NCI-H1092 (cell line): ENCODE results near the gene EPB41L1.

Experiments
- DNase-seq: peaks from one replicate; lab custom pipeline; 2025; lab: John Stamatoyannopoulos, UW

EPB41L1 gene

DNA sequence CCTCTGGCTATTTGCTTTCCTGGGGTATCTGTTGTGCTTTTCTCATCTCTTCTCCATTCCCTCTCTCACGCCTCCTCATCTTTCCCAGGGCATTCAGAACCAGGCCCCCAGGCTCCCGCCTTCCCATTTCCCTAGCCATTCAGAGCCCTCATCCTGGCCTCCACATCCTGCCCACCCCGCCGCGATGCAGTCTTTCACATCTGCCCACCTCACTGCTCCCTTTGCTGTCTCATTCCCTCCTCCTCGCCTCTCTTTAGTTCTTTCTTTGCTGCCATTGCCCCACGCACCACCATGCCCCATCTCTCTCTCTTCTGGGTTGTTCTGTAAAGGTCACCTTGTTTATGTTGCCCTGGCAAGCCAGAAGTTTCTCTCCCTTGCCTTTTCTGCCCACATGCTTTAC lies 71.1 kb downstream of the EPB41L1 start:
- no peak for DNase-seq

DNA sequence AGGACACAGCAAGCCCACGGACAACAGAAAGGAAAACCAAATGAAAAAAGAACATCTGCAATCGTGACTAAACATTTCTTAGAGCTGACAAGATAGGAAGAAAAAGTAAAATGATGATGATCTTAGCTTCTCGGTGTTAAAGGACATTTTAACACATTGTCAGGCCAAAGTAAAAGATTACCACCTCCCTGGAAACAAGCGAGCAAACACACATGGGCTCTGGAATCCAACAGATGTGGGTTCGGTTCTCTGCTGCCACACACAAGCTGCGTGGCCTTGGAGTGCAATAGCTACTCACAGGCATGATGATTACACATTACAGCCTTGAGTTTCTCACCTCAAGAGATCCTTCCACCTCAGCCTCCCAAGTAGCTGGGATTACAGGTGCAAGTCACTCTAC lies 74.2 kb downstream of the EPB41L1 start:
- no peak for DNase-seq

DNA sequence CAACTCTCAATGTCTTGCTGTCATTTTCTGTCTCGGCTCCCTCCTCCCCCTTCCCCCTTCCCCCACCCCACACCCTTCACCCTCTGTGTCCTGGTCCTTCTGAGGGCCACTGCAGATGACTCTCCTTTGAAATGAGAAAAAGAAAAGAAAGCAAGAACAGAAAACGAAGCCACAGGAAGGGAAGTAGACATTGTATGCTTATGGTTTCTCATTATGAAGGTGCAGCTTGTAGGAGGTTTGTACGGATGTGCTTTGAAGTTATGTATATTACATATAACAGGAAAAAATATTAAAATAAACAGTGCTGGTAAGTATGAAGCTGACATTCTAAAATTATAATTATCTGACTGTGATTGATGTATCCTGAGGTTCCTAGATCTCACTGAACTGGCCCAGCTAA lies 75.5 kb downstream of the EPB41L1 start:
- no peak for DNase-seq

DNA sequence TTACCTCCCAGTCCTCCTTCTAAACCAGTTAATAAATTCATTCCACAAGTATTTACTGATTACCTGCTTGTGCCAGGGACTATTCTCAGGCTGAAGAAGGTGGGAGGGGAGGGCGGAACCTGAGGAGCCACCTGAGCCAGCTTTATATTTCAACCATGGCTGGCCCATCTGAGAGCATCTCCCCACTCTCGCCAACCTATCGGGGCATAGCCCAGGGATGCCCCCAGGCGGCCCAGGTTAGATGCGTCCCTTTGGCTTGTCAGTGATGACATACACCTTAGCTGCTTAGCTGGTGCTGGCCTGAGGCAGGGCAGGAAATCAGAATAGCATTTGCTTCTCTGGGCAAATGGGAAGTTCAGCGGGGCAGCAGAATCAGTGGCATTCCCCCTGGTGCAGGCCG lies 76.8 kb downstream of the EPB41L1 start:
- DNase-seq = no peak

DNA sequence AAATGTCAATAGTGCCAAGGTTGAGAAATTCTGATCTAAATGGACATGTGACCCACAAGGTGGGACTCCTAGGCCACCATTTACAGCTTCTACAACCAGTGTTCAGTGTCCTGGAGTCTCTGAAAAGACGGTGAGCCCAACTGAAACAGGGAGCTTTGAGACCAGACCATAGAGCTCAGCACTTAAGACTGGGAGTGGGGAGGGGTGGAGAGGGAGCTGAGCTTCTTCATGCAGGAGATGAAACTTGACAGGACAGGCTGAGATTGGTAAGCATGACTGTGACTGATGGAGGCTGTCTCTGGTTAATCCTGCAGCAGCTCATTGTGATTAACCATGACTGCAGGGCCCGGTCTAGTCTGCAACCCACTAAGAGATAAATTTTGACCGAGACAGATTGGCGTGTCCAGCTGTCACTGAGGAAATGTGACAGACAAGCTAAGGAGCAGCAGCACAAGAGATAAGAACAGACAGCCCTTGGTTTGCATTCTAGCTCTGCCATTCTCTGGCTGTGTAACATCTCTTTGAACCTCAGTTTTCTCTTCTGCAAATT lies 80.3 kb downstream of the EPB41L1 start:
- no peak for DNase-seq

DNA sequence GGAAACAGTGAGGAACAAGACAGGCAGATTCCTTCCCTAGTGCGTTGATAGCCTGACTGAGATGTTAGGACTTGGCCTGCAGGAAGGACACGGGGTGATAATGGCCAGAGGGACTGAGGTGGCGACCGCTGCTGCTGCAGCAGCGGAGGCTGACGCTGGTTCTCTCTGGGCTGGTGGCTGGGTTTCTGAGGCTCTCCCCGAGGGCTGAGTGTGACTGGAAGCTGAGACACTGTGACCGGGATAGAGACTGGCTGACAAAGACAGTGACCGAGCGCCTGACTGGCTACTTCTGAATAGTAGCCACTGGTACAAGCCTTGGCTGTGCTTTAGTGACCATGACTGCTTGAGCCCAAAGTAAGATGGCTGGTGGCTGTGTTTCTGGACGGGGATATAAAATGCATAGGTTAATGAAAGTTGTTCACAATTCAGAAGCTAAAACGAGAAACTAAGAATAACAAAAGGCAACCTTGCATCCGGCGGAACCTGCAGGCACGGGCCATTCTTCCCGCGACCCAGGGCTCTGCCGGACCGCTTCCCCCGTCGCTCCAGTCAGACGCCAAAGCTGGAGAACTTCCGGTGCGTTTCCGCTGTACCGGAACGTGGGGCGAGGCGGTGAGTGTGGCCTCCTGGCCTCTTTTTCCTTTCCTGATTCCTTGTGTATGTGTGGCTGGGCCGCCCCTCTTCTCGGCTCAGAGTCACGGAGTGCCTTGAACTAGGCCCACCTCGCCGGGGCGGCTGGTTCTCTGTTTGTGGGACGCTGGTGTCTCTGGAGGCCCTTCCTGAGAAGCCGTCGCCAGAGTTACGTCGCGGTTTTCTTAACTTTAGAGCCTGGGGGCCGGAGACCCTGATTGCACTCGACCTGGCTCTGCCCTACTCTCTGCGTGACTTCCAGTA lies 81.6 kb downstream of the EPB41L1 start, which contains the start of gene AAR2:
Gene AAR2 (plus strand): TSS at position 587 of the 894 bp plus-strand sequence. CDS start 3,391 bp downstream, outside the sequence.
- DNase-seq = peak; percentile 61

DNA sequence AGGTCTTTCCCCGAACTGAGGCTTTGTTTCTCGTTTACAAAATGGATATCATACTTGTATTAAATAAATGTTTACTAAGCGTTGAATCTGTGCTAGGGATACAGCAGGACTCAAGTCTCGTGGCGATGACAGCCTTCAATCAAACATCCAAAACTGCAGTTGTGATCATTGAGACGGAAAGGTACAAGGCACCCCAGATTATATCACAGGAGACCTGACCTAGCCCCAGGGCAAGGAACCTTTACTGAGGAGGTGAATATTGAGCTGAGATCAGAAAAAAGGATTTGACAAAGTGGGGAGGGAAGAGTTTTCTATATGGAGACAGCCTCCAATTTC lies 82.2 kb downstream of the EPB41L1 start:
- no peak for DNase-seq

DNA sequence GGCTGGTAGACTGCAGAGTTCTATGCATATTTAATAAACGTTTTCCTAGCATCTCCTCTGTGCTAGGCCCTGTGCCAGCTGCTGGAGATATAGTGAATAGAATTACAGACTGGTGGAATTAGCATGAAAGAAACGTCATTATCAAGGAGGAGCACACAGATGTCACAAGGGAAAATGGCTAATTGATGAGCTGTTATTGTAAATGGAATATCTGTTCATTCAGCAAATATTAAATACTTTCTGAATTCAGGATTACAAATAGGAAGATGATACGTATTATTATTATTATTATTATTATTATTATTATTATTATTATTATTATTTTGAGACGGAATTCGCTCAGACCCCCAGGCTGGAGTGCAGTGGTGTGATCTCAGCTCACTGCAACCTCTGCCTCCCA lies 82.9 kb downstream of the EPB41L1 start:
- no peak for DNase-seq

DNA sequence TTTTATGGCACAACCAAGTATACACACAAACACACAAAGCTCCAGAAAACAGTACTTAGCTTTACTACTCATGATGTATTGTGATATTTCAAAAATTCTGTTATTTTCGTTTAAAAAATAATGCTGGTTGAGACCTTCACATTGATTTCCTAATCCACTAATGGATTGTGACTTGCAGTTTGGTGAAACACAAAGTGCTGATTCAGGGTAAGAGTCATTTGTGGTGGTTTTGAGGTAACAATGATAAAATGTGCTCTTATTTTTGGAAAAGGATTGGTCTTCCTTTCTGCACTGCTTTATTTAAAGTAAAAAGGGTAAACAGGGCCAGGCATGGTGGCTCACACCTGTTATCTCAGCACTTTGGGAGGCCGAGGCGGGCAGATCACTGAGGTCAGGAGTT lies 83.6 kb downstream of the EPB41L1 start:
- DNase-seq = no peak

DNA sequence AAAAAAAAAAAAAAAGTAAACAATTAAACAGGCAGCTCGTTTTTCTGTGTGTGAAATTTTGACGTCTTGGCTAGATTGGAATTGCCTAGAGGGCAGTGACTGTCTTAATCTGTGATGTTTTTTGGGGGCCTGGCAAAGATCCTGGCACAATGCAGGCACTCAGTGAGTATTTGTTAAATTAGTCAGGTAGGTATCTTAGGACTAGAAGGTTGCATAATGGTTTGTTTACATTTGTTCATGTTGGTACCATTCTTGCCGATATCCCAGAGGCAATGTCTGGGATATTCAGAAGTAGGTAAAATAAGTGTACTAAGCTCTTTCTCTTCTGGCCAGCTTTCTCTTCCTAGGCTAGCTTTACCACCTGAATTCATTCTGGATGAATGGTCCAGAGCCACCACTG lies 84.2 kb downstream of the EPB41L1 start:
- no peak for DNase-seq

DNA sequence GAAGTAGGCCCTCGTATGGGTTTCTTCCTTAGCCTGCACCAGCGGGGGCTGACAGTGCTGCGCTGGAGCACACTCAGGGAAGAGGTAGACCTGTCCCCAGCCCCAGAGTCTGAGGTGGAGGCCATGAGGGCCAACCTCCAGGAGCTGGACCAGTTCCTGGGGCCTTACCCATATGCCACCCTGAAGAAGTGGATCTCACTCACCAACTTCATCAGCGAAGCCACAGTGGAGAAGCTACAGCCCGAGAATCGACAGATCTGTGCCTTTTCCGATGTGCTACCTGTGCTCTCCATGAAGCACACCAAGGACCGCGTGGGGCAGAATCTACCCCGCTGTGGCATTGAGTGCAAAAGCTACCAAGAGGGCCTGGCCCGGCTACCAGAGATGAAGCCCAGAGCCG lies 85.5 kb downstream of the EPB41L1 start:
- DNase-seq = no peak

DNA sequence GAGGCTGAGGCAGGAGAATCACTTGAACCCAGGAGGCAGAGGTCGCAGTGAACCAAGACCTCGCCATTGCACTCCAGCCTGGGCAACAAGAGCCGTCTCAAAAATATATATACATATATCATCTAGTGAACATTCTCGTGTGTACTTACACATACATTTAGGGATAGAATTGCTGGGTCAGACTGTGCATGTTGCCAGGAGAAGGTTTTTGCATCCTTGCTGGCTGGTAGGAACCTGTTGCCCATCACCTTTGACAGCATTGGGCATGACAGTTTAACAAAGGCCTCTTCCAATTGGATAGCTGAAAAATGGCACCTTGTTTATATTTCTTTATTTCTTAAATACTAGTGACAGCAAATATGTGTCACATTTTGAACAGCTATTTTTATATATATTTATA lies 87.1 kb downstream of the EPB41L1 start:
- no peak for DNase-seq

DNA sequence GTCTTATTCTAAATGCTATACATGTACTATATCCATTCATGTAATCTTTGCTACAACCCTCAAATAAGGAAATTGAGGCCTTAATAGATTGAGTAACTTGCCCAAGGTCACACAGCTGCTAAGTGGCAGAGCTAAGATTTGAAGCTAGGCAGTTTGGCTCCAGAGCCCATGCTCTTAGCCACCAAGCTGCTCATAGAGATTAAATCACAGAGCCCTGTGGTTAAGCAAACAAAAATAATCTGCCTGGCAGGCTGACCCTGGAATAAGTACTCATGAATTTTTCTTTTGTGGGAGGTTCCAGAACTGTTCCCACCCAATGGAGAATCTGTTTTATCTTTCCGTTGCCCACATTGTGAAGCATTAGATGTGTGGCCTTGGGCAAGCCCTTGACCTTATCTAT lies 89.2 kb downstream of the EPB41L1 start:
- DNase-seq = no peak

DNA sequence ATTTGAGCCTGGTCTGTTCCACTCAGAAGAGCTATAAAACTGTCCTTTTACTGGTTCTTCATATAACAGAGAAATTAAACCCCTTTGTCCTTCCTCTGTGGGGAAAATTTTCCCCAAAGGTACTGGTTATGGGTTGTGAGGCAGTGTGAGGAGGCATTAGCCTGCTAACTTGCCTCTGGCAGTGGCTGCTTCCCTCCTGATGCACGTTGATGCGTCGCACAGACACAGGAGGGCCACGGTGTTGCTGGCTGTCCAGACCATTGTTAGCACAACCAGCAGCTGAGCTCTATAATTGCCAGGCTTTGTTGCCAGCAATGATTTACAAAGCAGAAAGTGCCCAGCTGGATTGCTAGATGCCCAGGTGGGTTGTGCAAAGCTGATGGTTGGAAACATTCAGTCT lies 91.9 kb downstream of the EPB41L1 start:
- DNase-seq = peak; percentile 20

DNA sequence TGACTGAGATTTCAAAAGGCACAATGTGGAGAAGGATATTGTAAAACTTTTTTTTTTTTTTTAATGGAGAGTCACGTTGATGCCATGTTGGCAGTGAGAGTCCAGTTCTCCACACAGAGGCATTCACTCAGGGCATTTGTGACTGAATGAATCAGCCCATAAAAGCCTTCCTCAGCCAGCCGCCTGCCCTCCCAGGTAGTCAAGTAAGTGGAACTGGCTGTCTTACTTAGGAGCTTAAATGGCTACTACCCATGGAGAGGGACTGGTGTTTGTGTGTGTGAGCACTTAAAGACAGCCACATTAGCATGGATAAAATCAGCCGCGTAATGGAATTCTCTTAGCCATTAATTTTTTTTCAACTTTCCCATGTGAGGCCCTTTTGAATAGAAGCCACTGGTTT lies 94.3 kb downstream of the EPB41L1 start:
- no peak for DNase-seq

DNA sequence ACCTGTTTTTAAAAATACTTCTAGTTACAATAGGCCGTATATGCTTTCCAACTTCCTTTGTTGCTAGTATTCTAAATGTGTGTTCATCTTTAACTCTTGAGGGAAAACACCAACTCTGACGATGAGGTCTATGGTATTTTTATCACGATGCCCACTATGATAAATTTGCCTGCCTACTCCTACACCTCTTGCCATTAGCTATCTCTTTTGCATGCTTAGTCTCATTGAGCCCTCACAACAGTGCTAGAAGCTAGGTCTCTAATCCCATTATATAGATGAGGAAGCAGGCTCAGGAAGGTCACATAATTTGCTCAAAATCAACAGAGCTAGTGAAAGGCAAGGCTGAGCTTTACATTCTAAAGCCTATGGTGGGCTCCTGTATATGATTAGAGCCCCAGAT lies 94.9 kb downstream of the EPB41L1 start:
- no peak for DNase-seq

DNA sequence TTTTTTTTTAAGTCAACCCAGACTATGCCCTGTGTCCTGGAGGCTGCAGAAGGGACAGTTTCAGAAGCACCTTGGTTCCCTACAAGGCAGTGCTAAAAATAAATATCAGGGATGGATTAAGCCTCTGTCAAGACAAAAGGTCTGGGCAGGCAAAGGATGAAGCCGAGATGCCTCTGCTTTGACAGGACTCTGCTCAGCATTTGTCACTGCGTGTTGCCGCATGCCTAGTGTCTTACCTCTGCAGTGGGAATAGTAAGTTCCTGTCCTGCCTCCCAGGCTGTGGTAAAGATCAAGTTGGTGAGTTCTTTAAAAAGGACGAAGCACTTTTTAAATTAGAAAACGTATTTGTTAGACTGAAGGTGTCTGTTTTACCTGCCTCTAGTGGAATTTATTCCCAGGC lies 96.9 kb downstream of the EPB41L1 start:
- no peak for DNase-seq

DNA sequence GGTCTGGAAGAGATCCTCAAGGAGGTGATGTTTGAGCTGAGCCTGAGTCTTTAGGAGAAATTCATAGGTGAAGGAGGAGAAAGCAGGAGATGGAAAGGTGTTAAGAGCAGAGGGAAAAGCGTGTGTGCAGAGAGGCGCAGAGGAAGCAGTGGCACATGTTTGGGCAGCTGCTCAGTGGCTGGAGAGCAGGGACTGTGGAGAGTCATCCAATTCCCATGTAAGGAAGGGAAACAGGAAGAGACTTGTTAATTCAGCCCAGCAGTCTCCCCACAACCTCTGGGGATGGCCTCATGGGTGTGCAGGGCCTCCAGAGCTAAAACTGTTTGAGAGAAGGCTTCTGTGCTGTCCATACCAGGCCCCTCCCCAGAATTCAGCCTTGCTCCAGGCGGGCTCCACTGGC lies 98.0 kb downstream of the EPB41L1 start:
- DNase-seq = no peak

DNA sequence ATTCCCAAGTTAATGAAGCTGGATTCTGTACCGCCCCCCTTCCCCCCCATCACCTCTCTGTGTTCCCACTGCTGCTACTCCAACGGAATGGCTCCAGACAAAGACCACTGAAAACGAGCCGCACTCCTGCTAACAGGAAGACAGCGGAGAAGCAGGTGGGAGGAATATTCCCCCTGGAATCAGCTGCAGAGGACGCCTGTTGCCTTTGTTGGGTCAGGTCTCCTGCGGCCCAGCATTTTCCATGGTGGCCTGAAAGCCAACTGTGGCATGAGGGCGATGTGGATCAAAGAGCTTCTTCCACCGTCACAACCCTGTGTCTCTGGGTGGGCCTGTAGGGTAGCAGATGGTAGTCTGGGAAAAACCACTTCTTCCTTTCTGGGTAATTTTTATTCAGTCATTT lies 98.5 kb downstream of the EPB41L1 start:
- DNase-seq = no peak

DNA sequence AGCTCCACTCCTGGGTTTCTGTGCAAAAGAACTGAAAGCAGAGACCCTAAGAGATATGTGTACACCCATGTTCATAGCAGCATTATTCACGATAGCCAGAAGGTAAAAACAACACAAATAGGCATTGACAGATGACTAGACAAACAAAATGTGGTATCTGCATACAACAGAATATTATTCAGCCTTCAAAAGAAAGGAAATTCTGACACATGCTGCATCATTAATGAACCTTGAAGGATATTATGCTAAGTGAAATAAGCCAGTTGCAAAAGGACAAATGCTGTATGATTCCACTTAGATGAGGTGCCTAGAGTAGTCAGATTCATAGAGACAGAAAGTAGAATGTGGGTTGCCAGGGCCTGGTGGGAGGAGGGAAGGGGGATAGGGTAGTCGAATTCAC lies 99.5 kb downstream of the EPB41L1 start:
- no peak for DNase-seq

DNA sequence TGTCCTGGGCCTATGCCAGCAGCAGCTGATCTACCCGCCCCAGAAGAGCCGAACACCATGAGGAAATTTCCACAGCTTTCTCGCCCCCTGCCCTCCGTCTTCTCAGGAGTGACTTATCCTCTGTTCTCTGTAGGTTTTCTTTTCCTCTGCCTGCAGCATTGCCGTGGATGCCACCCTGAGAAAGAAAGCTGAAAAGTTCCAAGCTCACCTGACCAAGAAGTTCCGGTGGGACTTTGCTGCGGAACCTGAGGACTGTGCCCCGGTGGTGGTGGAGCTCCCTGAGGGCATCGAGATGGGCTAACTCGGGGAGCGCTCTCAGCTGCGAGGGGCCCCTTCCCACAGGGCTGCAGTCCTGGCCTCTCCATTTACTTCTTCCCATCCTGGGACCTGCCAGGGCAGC lies 100.9 kb downstream of the EPB41L1 start:
- DNase-seq = no peak

DNA sequence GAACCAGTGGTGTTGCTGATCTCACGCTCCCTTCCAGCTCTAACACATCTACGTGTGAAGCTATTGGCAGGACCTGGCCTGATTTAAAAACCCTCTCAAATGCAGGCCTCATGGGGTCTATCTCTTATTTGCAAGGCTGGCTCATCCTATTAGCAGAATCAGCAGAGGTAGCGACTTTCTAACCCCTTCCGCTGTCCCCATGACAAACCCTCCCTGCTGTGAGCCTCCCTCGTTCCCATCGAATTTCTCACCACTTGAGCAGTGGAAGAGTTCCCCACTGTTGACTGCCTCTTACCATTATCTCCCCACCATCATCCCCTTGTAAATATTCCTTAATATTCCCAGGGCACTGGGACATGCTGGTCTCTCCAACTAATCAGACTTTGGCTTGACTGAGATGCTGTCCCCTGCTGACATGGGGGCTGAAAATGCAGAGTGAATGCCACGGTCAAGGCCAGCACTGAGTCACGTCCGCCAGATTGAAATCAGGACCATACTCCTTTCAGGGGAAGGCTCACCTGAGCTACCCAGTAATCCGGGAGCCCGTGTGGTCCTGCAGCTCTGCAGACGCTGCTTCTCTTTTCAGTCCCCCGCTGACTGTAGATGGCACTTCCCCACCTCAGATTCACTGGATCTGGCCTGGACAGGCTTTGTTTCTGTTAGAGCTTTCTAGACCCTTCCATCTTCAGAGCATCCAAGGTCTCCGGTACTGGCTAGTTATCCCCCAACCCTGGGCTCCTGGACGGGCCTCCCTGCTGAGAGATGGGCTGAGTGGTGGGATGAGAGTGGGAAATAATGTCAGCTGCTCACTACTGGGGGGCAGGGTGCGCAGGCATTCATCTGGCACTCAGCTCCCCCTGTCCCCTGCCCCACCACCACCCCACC lies 104.9 kb downstream of the EPB41L1 start:
- no peak for DNase-seq

DNA sequence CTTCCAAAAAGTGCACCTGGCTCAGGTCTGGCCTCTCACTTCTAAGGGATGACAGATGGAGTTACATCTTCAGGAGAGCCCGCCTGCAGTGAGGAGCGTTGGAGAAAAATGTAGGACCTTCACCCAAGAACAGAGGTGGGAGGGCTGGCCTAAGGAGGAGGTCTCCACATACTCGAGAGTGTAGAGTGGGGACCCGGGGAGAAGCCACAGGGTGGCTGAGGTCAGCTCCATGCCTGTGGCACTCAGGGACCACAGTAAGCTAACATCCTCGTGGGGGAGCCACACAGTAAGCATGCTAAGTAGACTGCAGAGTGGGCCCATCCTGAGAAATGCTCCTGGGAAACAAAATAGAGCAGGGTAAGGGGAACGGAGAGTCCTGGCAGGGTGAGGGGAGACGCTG lies 105.8 kb downstream of the EPB41L1 start:
- no peak for DNase-seq
